ENCODE results near the gene GCLM.

GCLM gene

GRCh38 chr1:93905734-93906133 lies 3.5 kb downstream of the GCLM start:
- no peak for TF ChIP-seq CTCF (IDR thresholded peaks at IDR 0.05; ENCODE audit: extremely low read depth, missing control alignments)
- no peak for DNase-seq (ENCODE audit: low spot score)

- TF ChIP-seq CTCF (IDR thresholded peaks at IDR 0.05; ENCODE audit: extremely low read depth, missing control alignments): no peak
- no peak for DNase-seq (ENCODE audit: low spot score)
Observed at GRCh38 chr1:93905051-93905450, 4.2 kb downstream of the GCLM start.

- peak; percentile 18 for DNase-seq (ENCODE audit: low spot score)
- no peak for TF ChIP-seq CTCF (IDR thresholded peaks at IDR 0.05; ENCODE audit: extremely low read depth, missing control alignments)
Observed at GRCh38 chr1:93904228-93904627, 5.0 kb downstream of the GCLM start.

- TF ChIP-seq CTCF (IDR thresholded peaks at IDR 0.05; ENCODE audit: extremely low read depth, missing control alignments): no peak
- no peak for DNase-seq (ENCODE audit: low spot score)
Observed at GRCh38 chr1:93900723-93901504, 8.3 kb downstream of the GCLM start.

GRCh38 chr1:93899543-93900207 lies 9.6 kb downstream of the GCLM start:
- no peak for TF ChIP-seq CTCF (IDR thresholded peaks at IDR 0.05; ENCODE audit: extremely low read depth, missing control alignments)
- DNase-seq (ENCODE audit: low spot score): no peak

- no peak for DNase-seq (ENCODE audit: low spot score)
- no peak for TF ChIP-seq CTCF (IDR thresholded peaks at IDR 0.05; ENCODE audit: extremely low read depth, missing control alignments)
Observed at GRCh38 chr1:93888900-93889299, 20.3 kb downstream of the GCLM start.

GRCh38 chr1:93882269-93882668 lies 27.0 kb downstream of the GCLM start:
- no peak for DNase-seq (ENCODE audit: low spot score)
- TF ChIP-seq CTCF (IDR thresholded peaks at IDR 0.05; ENCODE audit: extremely low read depth, missing control alignments): no peak
